ENCODE results near the gene ABCB6.

- TF ChIP-seq CTCF (IDR thresholded peaks at IDR 0.05; ENCODE audit: insufficient read depth, low read depth, low read length) (no peak), EZH2 (IDR thresholded peaks at IDR 0.05; ENCODE audit: insufficient read depth, low read length) (no peak)
These were observed 9.2 kb downstream of the ABCB6 start for GRCh38 chr2:219209236-219210195.
